Effector memory CD8-positive, alpha-beta T cell (primary cell): ENCODE results near the gene KCNQ1.

ENCODE experiments used
- ATAC-seq: fragments of 150-1000 bp; cut with Tn5 transposase; replicated peaks from 2 replicates; pipeline ENCODE4 v1.10.0; 2021; ENCODE audit warnings: mild to moderate bottlenecking, moderate library complexity
- DNase-seq, 3 experiments: peaks; one replicate each; pipeline ENCODE4 v3.0.0; 2021
- H3K27ac Mint-ChIP-seq, 2 donors: one replicate each; pipeline ENCODE4 v1.8.0; 2022; ENCODE audit warnings: mild to moderate bottlenecking in 2 of 2, mixed read lengths in 2 of 2, moderate library complexity in 2 of 2
- H3K27me3 Mint-ChIP-seq, 2 donors: one replicate each; pipeline ENCODE4 v1.8.0; 2022; ENCODE audit warnings: mixed read lengths in 2 of 2
- H3K36me3 Mint-ChIP-seq: one replicate; pipeline ENCODE4 v1.8.0; 2022; ENCODE audit warnings: mild to moderate bottlenecking, moderate library complexity, mixed read lengths; ENCODE audit not compliant: insufficient read depth
- H3K4me1 Mint-ChIP-seq, 2 donors: one replicate each; pipeline ENCODE4 v1.8.0; 2022; ENCODE audit warnings: low read depth in 2 of 2, mixed read lengths in 2 of 2
- H3K4me3 Mint-ChIP-seq, 2 donors: one replicate each; pipeline ENCODE4 v1.8.0; 2022; ENCODE audit warnings: mild to moderate bottlenecking in 2 of 2, mixed read lengths in 2 of 2, moderate library complexity in 2 of 2
- H3K9me3 Mint-ChIP-seq, 2 donors: one replicate each; pipeline ENCODE4 v1.8.0; 2022; ENCODE audit warnings: mixed read lengths in 2 of 2

KCNQ1 gene

GRCh38 chr11:2837096-2837601 lies 392.3 kb downstream of the KCNQ1 start:
- Mint-ChIP-seq H3K9me3 (no peaks in the 10 kb centered on the region), H3K27me3 (peaks cover 0 to 7% of the 10 kb centered on the region in 2 donors), H3K27ac (no peak overlapping the region), H3K36me3 (no peaks in the 10 kb centered on the region), H3K4me1 (peaks cover 0 to 2% of the 10 kb centered on the region in 2 donors), H3K4me3 (no peak overlapping the region)
- ATAC-seq, result peak; percentile 35
- DNase-seq, result no peak

- peaks cover 0 to 2% of the 10 kb centered on the region in 2 donors for H3K4me1 Mint-ChIP-seq
- H3K36me3 Mint-ChIP-seq, result no peaks in the 10 kb centered on the region
- no peak for DNase-seq
- H3K9me3 Mint-ChIP-seq, result no peaks in the 10 kb centered on the region
- no peak overlapping the region for H3K27ac Mint-ChIP-seq
- H3K4me3 Mint-ChIP-seq, result no peak overlapping the region
- H3K27me3 Mint-ChIP-seq, result peaks cover 0 to 7% of the 10 kb centered on the region in 2 donors
- ATAC-seq, result no peak
Measured at GRCh38 chr11:2837651-2838050, 392.8 kb downstream of the KCNQ1 start.

- no peak overlapping the region for H3K4me3 Mint-ChIP-seq
- H3K27me3 Mint-ChIP-seq, result peaks cover 0 to 7% of the 10 kb centered on the region in 2 donors
- ATAC-seq (no peak), DNase-seq (no peak)
- H3K36me3 Mint-ChIP-seq, result no peaks in the 10 kb centered on the region
- H3K9me3 Mint-ChIP-seq, result no peaks in the 10 kb centered on the region
- no peak overlapping the region for H3K27ac Mint-ChIP-seq
- peaks cover 0 to 2% of the 10 kb centered on the region in 2 donors for H3K4me1 Mint-ChIP-seq
Measured at GRCh38 chr11:2838091-2838490, 393.3 kb downstream of the KCNQ1 start.

GRCh38 chr11:2838676-2839294 lies 394.0 kb downstream of the KCNQ1 start:
- H3K4me1 Mint-ChIP-seq, result peaks cover 0 to 2% of the 10 kb centered on the region in 2 donors
- peaks cover 0 to 7% of the 10 kb centered on the region in 2 donors for H3K27me3 Mint-ChIP-seq
- no peak overlapping the region for H3K4me3 Mint-ChIP-seq
- no peaks in the 10 kb centered on the region for H3K36me3 Mint-ChIP-seq
- H3K27ac Mint-ChIP-seq, result no peak overlapping the region
- DNase-seq (no peak), ATAC-seq (no peak)
- H3K9me3 Mint-ChIP-seq, result no peaks in the 10 kb centered on the region

GRCh38 chr11:2839395-2839943 lies 394.7 kb downstream of the KCNQ1 start:
- H3K9me3 Mint-ChIP-seq, result no peaks in the 10 kb centered on the region
- H3K4me3 Mint-ChIP-seq, result no peak overlapping the region
- ATAC-seq (no peak), DNase-seq (no peak)
- peaks cover 0 to 7% of the 10 kb centered on the region in 2 donors for H3K27me3 Mint-ChIP-seq
- H3K27ac Mint-ChIP-seq, result no peak overlapping the region
- peaks cover 0 to 2% of the 10 kb centered on the region in 2 donors for H3K4me1 Mint-ChIP-seq
- no peaks in the 10 kb centered on the region for H3K36me3 Mint-ChIP-seq

GRCh38 chr11:2841411-2842190 lies 396.8 kb downstream of the KCNQ1 start:
- H3K27ac Mint-ChIP-seq, result no peak overlapping the region
- no peak overlapping the region for H3K4me3 Mint-ChIP-seq
- no peaks in the 10 kb centered on the region for H3K9me3 Mint-ChIP-seq
- ATAC-seq (no peak), DNase-seq (no peak)
- no peaks in the 10 kb centered on the region for H3K36me3 Mint-ChIP-seq
- H3K27me3 Mint-ChIP-seq, result no peaks in the 10 kb centered on the region
- H3K4me1 Mint-ChIP-seq, result peaks cover 0 to 2% of the 10 kb centered on the region in 2 donors

- no peak for DNase-seq
- Mint-ChIP-seq H3K4me1 (no peaks in the 10 kb centered on the region), H3K36me3 (no peaks in the 10 kb centered on the region), H3K9me3 (no peaks in the 10 kb centered on the region), H3K27me3 (no peaks in the 10 kb centered on the region), H3K27ac (no peak overlapping the region), H3K4me3 (no peak overlapping the region)
- ATAC-seq, result no peak
Measured at GRCh38 chr11:2842876-2843275, 398.1 kb downstream of the KCNQ1 start.

- Mint-ChIP-seq H3K9me3 (no peaks in the 10 kb centered on the region), H3K4me1 (no peaks in the 10 kb centered on the region), H3K27me3 (no peaks in the 10 kb centered on the region), H3K4me3 (no peak overlapping the region), H3K36me3 (no peaks in the 10 kb centered on the region), H3K27ac (no peak overlapping the region)
- DNase-seq, result no peak
- no peak for ATAC-seq
Measured at GRCh38 chr11:2843551-2843950, 398.7 kb downstream of the KCNQ1 start.

- DNase-seq (no peak), ATAC-seq (no peak)
- Mint-ChIP-seq H3K4me3 (no peak overlapping the region), H3K9me3 (no peaks in the 10 kb centered on the region), H3K36me3 (no peaks in the 10 kb centered on the region), H3K4me1 (no peaks in the 10 kb centered on the region), H3K27me3 (no peaks in the 10 kb centered on the region), H3K27ac (no peak overlapping the region)
Measured at GRCh38 chr11:2844116-2844842, 399.5 kb downstream of the KCNQ1 start.

- Mint-ChIP-seq H3K27me3 (no peaks in the 10 kb centered on the region), H3K27ac (no peak overlapping the region), H3K9me3 (no peaks in the 10 kb centered on the region), H3K4me1 (no peaks in the 10 kb centered on the region), H3K4me3 (no peak overlapping the region), H3K36me3 (no peaks in the 10 kb centered on the region)
- no peak for ATAC-seq
- no peak for DNase-seq
Measured at GRCh38 chr11:2844996-2845395, 400.2 kb downstream of the KCNQ1 start.

- H3K9me3 Mint-ChIP-seq, result no peaks in the 10 kb centered on the region
- H3K27ac Mint-ChIP-seq, result no peak overlapping the region
- H3K27me3 Mint-ChIP-seq, result no peaks in the 10 kb centered on the region
- no peak for ATAC-seq
- no peak for DNase-seq
- H3K4me3 Mint-ChIP-seq, result no peak overlapping the region
- no peaks in the 10 kb centered on the region for H3K4me1 Mint-ChIP-seq
- no peaks in the 10 kb centered on the region for H3K36me3 Mint-ChIP-seq
Measured at GRCh38 chr11:2846056-2846455, 401.2 kb downstream of the KCNQ1 start.

- H3K9me3 Mint-ChIP-seq, result no peaks in the 10 kb centered on the region
- peaks cover 0 to 1% of the 10 kb centered on the region in 2 donors for H3K4me1 Mint-ChIP-seq
- DNase-seq (no peak), ATAC-seq (no peak)
- H3K36me3 Mint-ChIP-seq, result no peaks in the 10 kb centered on the region
- no peak overlapping the region for H3K4me3 Mint-ChIP-seq
- no peaks in the 10 kb centered on the region for H3K27me3 Mint-ChIP-seq
- H3K27ac Mint-ChIP-seq, result no peak overlapping the region
Measured at GRCh38 chr11:2846470-2846869, 401.7 kb downstream of the KCNQ1 start.

- no peaks in the 10 kb centered on the region for H3K36me3 Mint-ChIP-seq
- no peak overlapping the region for H3K27ac Mint-ChIP-seq
- H3K4me3 Mint-ChIP-seq, result no peak overlapping the region
- H3K27me3 Mint-ChIP-seq, result no peaks in the 10 kb centered on the region
- DNase-seq (no peak), ATAC-seq (no peak)
- peaks cover 0 to 4% of the 10 kb centered on the region in 2 donors for H3K4me1 Mint-ChIP-seq
- no peaks in the 10 kb centered on the region for H3K9me3 Mint-ChIP-seq
Measured at GRCh38 chr11:2847561-2847960, 402.8 kb downstream of the KCNQ1 start.
